Body of pancreas (tissue), 4 donors: ENCODE data around the gene CXCR6. TPM values are rescaled to one million over a fixed set of nuclear protein-coding genes. Genes with fewer than 3 reads are reported as not detected.

Experiments used
- ATAC-seq: fragments of 150-250 bp; one replicate; pipeline ENCODE4 v1.9.1; 2016
- DNase-seq, 4 donors: peaks; one replicate each; pipeline ENCODE4 v3.0.0-alpha.2; 2019
- H3K27ac ChIP-seq, 4 donors: fragments of 200-600 bp; sonication (generic); 1 replicate in 3 of 4; 2 replicates in 1 of 4; pipeline versions ENCODE4 v1.5.1 to v1.6.1; 2016 to 2019; ENCODE audit warnings: mild to moderate bottlenecking in 1 of 4, mixed read lengths in 1 of 4, moderate library complexity in 1 of 4
- H3K27me3 ChIP-seq, 2 donors: fragments of 200-600 bp; sonication (generic); one replicate each; pipeline ENCODE4 v1.6.0; 2016; ENCODE audit warnings: mild to moderate bottlenecking in 1 of 2
- H3K36me3 ChIP-seq, 2 donors: fragments of 200-600 bp; sonication (generic); replicated peaks in 1 of 2; 2 replicates each; pipeline ENCODE4 v1.5.1; 2016; ENCODE audit warnings: low read depth in 2 of 2; ENCODE audit not compliant: insufficient read depth in 1 of 2
- H3K4me1 ChIP-seq: fragments of 200-600 bp; sonication (generic); one replicate; pipeline ENCODE4 v1.6.0; 2016
- H3K4me3 ChIP-seq, 2 donors: fragments of 200-600 bp; sonication (generic); 1 replicate in 1 of 2; 2 replicates in 1 of 2; pipeline ENCODE4 v1.5.1; 2016 to 2019
- H3K9me3 ChIP-seq, 3 donors: fragments of 200-600 bp; sonication (generic); 1 replicate in 2 of 3; 2 replicates in 1 of 3; pipeline ENCODE4 v1.5.1; 2016
- POLR2A ChIP-seq, 3 donors: fragments of 450-650 bp; IDR thresholded peaks; one replicate each; pipeline ENCODE4 v1.6.1; 2016; ENCODE audit warnings: antibody characterized with exemption in 3 of 3, mild to moderate bottlenecking in 2 of 3
- WGBS, 2 donors: methylation state at CpG; one replicate each; pipeline ENCODE4 v1.1.5; 2017; 5-methylcytosine and 5-hydroxymethylcytosine counted together
- intact Hi-C: fragments of 100-400 bp; cut with DNase I; formaldehyde crosslinking; loops from one replicate; pipeline ENCODE4 v1.15.1; 2023
- total RNA-seq, 2 donors: library from RNA; depleted of rRNA; stranded (reverse); fragments of >200 nt; gene quantifications; one replicate each; pipeline ENCODE4 v1.1.0, GENCODE V29; 2016
- TF ChIP-seq, protein P1 (sequence below), 7 experiments: fragments of 450-650 bp in 4 of 7; fragments of 200-600 bp in 3 of 7; sonication (generic) in 3 of 7; IDR thresholded peaks; one replicate each; pipeline ENCODE4 v1.5.1; 2016 to 2019; ENCODE audit warnings: antibody characterized with exemption in 7 of 7

CXCR6 gene
- total RNA-seq, 2 donors from 2014 or later, result 2.9 TPM; not detected in 1

- Histone ChIP-seq H3K4me3 (no peak overlapping the region), H3K36me3 (peaks cover 3 to 34% of the 10 kb centered on the region in 2 donors), H3K4me1 (no peaks in the 10 kb centered on the region), H3K27ac (no peak overlapping the region), H3K9me3 (no peaks in the 10 kb centered on the region), H3K27me3 (no peaks in the 10 kb centered on the region)
- TF ChIP-seq, protein P1, sequence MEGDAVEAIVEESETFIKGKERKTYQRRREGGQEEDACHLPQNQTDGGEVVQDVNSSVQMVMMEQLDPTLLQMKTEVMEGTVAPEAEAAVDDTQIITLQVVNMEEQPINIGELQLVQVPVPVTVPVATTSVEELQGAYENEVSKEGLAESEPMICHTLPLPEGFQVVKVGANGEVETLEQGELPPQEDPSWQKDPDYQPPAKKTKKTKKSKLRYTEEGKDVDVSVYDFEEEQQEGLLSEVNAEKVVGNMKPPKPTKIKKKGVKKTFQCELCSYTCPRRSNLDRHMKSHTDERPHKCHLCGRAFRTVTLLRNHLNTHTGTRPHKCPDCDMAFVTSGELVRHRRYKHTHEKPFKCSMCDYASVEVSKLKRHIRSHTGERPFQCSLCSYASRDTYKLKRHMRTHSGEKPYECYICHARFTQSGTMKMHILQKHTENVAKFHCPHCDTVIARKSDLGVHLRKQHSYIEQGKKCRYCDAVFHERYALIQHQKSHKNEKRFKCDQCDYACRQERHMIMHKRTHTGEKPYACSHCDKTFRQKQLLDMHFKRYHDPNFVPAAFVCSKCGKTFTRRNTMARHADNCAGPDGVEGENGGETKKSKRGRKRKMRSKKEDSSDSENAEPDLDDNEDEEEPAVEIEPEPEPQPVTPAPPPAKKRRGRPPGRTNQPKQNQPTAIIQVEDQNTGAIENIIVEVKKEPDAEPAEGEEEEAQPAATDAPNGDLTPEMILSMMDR (IDR thresholded peaks at IDR 0.05), result no peak
- no peak for TF ChIP-seq POLR2A (IDR thresholded peaks at IDR 0.05)
- DNase-seq, result no peak
- 78 to 88% methylated on average over 6 of the region's 6 CpGs for WGBS, 2 donors
- intact Hi-C loops, result no loop called here
- no peak for ATAC-seq
Observed at GRCh38 chr3:45948311-45948781, 5.1 kb downstream of the CXCR6 start.

DNA sequence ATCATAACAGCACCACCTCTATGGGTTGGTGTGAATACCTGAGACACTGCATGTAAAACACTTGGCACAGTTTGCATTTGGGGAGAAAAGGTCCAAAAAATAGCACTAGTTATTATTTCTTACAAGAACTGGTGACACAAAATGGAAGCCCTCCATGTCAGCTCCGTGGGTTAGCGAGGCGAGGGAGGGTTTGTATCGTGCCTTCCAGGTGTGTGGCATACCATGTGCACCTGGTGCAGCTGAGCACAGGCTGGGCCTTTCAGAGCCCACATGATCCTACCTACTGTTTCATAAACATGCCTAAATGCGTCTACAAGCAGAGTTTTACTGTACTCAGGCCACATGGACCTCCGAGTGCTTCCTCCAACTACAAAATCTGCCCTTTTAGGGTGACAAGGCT is 5.6 kb downstream of the CXCR6 start:
- H3K36me3 ChIP-seq, result peaks cover 8 to 39% of the 10 kb centered on the region in 2 donors
- no peaks in the 10 kb centered on the region for H3K4me1 ChIP-seq
- intact Hi-C loops, result no loop called here
- TF ChIP-seq POLR2A (IDR thresholded peaks at IDR 0.05), result no peak
- TF ChIP-seq, protein P1 (IDR thresholded peaks at IDR 0.05), result no peak
- 82 to 97% methylated on average over 6 of the region's 6 CpGs for WGBS, 2 donors
- DNase-seq (no peak), ATAC-seq (no peak)
- no peak overlapping the region for H3K27ac ChIP-seq
- H3K4me3 ChIP-seq, result no peak overlapping the region
- no peaks in the 10 kb centered on the region for H3K27me3 ChIP-seq
- no peaks in the 10 kb centered on the region for H3K9me3 ChIP-seq

DNA sequence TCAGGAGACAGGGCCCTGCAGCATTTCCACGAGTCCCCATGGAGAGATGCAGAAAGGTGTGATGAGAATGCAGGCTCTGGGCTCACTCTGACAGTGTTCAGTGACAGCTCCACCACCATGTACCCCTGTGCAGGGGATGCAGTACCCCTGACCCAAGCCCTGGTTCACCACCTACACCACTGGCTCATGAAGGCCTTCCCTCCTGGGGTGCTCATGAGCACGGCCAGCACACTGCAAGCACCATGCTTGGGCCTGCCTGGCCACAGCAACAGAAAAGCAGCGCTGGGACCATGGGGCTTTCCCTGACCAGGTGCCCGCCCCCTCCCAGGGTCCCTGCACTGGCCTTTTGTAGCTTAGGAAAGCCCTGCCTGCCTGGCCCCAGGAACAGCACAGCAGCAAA is 6.2 kb downstream of the CXCR6 start:
- ATAC-seq (no peak), DNase-seq (no peak)
- Histone ChIP-seq H3K9me3 (no peaks in the 10 kb centered on the region), H3K27me3 (no peaks in the 10 kb centered on the region), H3K36me3 (peaks cover 8 to 43% of the 10 kb centered on the region in 2 donors), H3K4me3 (no peak overlapping the region), H3K4me1 (no peaks in the 10 kb centered on the region), H3K27ac (no peak overlapping the region)
- 95 to 100% methylated on average over 3 to 4 of the region's 4 CpGs for WGBS, 2 donors
- intact Hi-C loops, result no loop called here
- TF ChIP-seq, protein P1 (IDR thresholded peaks at IDR 0.05), result no peak
- no peak for TF ChIP-seq POLR2A (IDR thresholded peaks at IDR 0.05)

- H3K4me3 ChIP-seq, result no peak overlapping the region
- no peaks in the 10 kb centered on the region for H3K9me3 ChIP-seq
- no peaks in the 10 kb centered on the region for H3K4me1 ChIP-seq
- WGBS, 2 donors, result 100% methylated on average over 2 of the region's 2 CpGs
- ATAC-seq, result no peak
- TF ChIP-seq, protein P1 (IDR thresholded peaks at IDR 0.05), result no peak
- TF ChIP-seq POLR2A (IDR thresholded peaks at IDR 0.05), result no peak
- H3K27ac ChIP-seq, result no peak overlapping the region
- no peaks in the 10 kb centered on the region for H3K27me3 ChIP-seq
- intact Hi-C loops, result no loop called here
- peaks cover 8 to 49% of the 10 kb centered on the region in 2 donors for H3K36me3 ChIP-seq
- DNase-seq, result no peak
Observed at GRCh38 chr3:45950131-45950530, 6.9 kb downstream of the CXCR6 start.
